Measurements from ENCODE around the gene NAV3. TPM values are rescaled to one million over a fixed set of nuclear protein-coding genes. Genes with fewer than 3 reads are reported as not detected.

The NAV3 gene
- total RNA-seq, 1 donor from 2014 or later = 11.4 TPM

DNA sequence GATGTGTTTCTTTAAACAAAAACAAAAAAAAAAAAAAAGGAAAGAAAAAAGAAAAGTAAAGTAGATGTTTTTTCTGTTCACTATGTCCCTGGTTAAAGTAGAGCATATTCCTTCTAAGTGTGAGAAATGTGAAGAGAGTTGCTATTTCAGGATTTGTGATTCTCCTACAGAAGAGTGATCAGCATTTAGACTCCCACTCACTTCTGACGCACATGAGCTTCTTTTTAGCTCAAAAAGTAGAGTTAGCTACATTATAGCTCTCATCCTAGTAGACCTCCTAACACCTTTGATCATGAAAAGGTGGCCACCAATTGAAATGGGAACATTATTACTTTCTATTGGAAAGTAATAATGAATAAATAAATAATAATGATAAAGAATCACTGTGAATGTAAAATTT, 368.2 kb downstream of the NAV3 start:
- Mint-ChIP-seq H3K4me1 (no peaks in the 10 kb centered on the region), H3K4me3 (no peak overlapping the region)
- H3K4me1 ChIP-seq = no peaks in the 10 kb centered on the region

DNA sequence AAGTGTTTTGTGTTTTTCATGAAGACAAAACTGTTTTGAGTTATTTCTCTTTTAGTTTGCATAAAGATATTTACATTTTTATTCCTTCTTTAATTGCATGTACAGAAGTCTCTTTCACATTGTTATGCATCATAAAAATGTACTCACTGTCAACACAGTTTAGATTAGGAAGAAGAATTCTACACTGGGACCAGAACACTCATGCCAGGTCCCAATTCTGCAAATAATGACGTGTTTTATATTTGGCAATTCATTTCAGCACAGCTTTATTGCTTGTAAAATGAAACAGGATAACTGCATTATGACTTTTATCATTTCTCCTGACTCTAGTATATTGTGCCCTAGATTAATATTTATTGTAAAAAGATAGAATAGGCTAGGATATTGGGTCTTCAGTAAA, 369.2 kb downstream of the NAV3 start:
- Histone ChIP-seq H3K27ac (no peak overlapping the region), H4K20me1 (ENCODE audit: low read depth) (no peaks in the 10 kb centered on the region), H3K79me2 (ENCODE audit: low read depth) (no peaks in the 10 kb centered on the region), H3F3A (ENCODE audit: low read depth) (no peaks in the 10 kb centered on the region), H3K27me3 (no peaks in the 10 kb centered on the region), H3K4me3 (no peak overlapping the region), H3K4me2 (no peak overlapping the region), H3K9ac (no peak overlapping the region), H3K36me3 (no peaks in the 10 kb centered on the region), H3K4me1 (no peaks in the 10 kb centered on the region), H3K9me3 (ENCODE audit: low read depth) (no peaks in the 10 kb centered on the region), H2AFZ (replicated peaks) (no peak overlapping the region)
- no peak overlapping the region for H3K27ac Mint-ChIP-seq
- no peaks in the 10 kb centered on the region for H3K9me3 Mint-ChIP-seq
- no peak overlapping the region for H3K4me3 Mint-ChIP-seq
- no peak for TF ChIP-seq EZH2 (IDR thresholded peaks at IDR 0.05)
- no peak for TF ChIP-seq EZH2phosphoT487 (IDR thresholded peaks at IDR 0.05)
- TF ChIP-seq, protein P1, sequence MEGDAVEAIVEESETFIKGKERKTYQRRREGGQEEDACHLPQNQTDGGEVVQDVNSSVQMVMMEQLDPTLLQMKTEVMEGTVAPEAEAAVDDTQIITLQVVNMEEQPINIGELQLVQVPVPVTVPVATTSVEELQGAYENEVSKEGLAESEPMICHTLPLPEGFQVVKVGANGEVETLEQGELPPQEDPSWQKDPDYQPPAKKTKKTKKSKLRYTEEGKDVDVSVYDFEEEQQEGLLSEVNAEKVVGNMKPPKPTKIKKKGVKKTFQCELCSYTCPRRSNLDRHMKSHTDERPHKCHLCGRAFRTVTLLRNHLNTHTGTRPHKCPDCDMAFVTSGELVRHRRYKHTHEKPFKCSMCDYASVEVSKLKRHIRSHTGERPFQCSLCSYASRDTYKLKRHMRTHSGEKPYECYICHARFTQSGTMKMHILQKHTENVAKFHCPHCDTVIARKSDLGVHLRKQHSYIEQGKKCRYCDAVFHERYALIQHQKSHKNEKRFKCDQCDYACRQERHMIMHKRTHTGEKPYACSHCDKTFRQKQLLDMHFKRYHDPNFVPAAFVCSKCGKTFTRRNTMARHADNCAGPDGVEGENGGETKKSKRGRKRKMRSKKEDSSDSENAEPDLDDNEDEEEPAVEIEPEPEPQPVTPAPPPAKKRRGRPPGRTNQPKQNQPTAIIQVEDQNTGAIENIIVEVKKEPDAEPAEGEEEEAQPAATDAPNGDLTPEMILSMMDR (IDR thresholded peaks at IDR 0.05) = no peak
- H3K36me3 Mint-ChIP-seq = no peaks in the 10 kb centered on the region
- DNase-seq (ENCODE audit: low spot score) = no peak
- H3K27me3 Mint-ChIP-seq (ENCODE audit: insufficient read depth, low read depth) = no peaks in the 10 kb centered on the region
- no peaks in the 10 kb centered on the region for H3K4me1 Mint-ChIP-seq

More for the DNA sequence above, 368.2 kb downstream of the NAV3 start:
- Histone ChIP-seq H3F3A (ENCODE audit: low read depth) (no peaks in the 10 kb centered on the region), H3K36me3 (no peaks in the 10 kb centered on the region), H2AFZ (replicated peaks) (no peak overlapping the region), H4K20me1 (ENCODE audit: low read depth) (no peaks in the 10 kb centered on the region), H3K79me2 (ENCODE audit: low read depth) (no peaks in the 10 kb centered on the region), H3K4me3 (no peak overlapping the region), H3K9ac (no peak overlapping the region), H3K4me2 (no peak overlapping the region), H3K27ac (no peak overlapping the region), H3K27me3 (no peaks in the 10 kb centered on the region), H3K9me3 (ENCODE audit: low read depth) (no peaks in the 10 kb centered on the region)
- TF ChIP-seq EZH2 (IDR thresholded peaks at IDR 0.05) (no peak), EZH2phosphoT487 (IDR thresholded peaks at IDR 0.05) (no peak)
- TF ChIP-seq, protein P1 (IDR thresholded peaks at IDR 0.05) = no peak
- Mint-ChIP-seq H3K27me3 (ENCODE audit: insufficient read depth, low read depth) (no peaks in the 10 kb centered on the region), H3K27ac (no peak overlapping the region), H3K9me3 (no peaks in the 10 kb centered on the region), H3K36me3 (no peaks in the 10 kb centered on the region)
- DNase-seq (ENCODE audit: low spot score) = no peak

DNA sequence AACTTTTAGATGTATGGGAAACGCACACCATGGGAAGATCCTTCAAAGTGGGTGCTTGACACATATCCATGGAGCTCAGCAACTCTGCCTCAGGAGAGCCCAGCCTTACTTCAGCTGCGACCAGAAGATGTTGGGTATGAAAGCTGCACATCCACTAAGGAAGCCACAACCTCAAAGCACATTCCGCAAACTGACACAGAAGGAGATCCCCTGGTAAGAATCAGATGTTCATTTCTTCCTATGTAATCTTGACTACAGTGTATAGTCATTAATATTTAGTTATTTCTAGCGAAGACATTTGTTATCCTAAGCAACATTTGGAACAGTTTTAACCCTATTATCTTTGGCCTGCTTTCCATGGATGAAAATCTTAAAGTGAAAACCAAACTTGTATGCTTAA, 374.2 kb downstream of the NAV3 start:
- H3K36me3 Mint-ChIP-seq = no peaks in the 10 kb centered on the region
- no peaks in the 10 kb centered on the region for H3K9me3 Mint-ChIP-seq
- peaks cover 3% of the 10 kb centered on the region for H3K4me1 ChIP-seq
- H3F3A ChIP-seq (ENCODE audit: low read depth) = no peaks in the 10 kb centered on the region
- H3K27me3 Mint-ChIP-seq (ENCODE audit: insufficient read depth, low read depth) = no peaks in the 10 kb centered on the region
- no peak overlapping the region for H3K4me3 Mint-ChIP-seq
- peaks cover 23% of the 10 kb centered on the region for H3K4me1 Mint-ChIP-seq
- no peak overlapping the region for H3K4me2 ChIP-seq
- no peaks in the 10 kb centered on the region for H3K36me3 ChIP-seq
- no peak overlapping the region for H3K9ac ChIP-seq
- H2AFZ ChIP-seq (replicated peaks) = no peak overlapping the region
- no peaks in the 10 kb centered on the region for H3K27me3 ChIP-seq
- H4K20me1 ChIP-seq (ENCODE audit: low read depth) = no peaks in the 10 kb centered on the region
- no peak for DNase-seq (ENCODE audit: low spot score)
- H3K4me3 ChIP-seq = no peak overlapping the region
- H3K27ac ChIP-seq = no peak overlapping the region
- no peak for TF ChIP-seq EZH2phosphoT487 (IDR thresholded peaks at IDR 0.05)
- no peak for TF ChIP-seq EZH2 (IDR thresholded peaks at IDR 0.05)
- TF ChIP-seq, protein P1 (IDR thresholded peaks at IDR 0.05) = no peak
- H3K79me2 ChIP-seq (ENCODE audit: low read depth) = no peaks in the 10 kb centered on the region
- H3K9me3 ChIP-seq (ENCODE audit: low read depth) = no peaks in the 10 kb centered on the region
- H3K27ac Mint-ChIP-seq = no peak overlapping the region

All from neural progenitor cell (in vitro differentiated cells).